Astrocyte (in vitro differentiated cells and primary cell): ENCODE measurements around the gene LRRC23.

ENCODE experiments used
- EZH2 ChIP-seq: IDR thresholded peaks from 2 replicates; pipeline ENCODE4 v1.6.1; 2012; ENCODE audit warnings: mild to moderate bottlenecking, low read length, inconsistent platforms; ENCODE audit not compliant: insufficient read depth
- TF ChIP-seq, protein P1 (sequence below): IDR thresholded peaks from 2 replicates; pipeline ENCODE4 v1.5.1; 2011; ENCODE audit warnings: low read depth, mild to moderate bottlenecking, inconsistent platforms, low read length, moderate library complexity; ENCODE audit not compliant: insufficient read depth

DNA sequence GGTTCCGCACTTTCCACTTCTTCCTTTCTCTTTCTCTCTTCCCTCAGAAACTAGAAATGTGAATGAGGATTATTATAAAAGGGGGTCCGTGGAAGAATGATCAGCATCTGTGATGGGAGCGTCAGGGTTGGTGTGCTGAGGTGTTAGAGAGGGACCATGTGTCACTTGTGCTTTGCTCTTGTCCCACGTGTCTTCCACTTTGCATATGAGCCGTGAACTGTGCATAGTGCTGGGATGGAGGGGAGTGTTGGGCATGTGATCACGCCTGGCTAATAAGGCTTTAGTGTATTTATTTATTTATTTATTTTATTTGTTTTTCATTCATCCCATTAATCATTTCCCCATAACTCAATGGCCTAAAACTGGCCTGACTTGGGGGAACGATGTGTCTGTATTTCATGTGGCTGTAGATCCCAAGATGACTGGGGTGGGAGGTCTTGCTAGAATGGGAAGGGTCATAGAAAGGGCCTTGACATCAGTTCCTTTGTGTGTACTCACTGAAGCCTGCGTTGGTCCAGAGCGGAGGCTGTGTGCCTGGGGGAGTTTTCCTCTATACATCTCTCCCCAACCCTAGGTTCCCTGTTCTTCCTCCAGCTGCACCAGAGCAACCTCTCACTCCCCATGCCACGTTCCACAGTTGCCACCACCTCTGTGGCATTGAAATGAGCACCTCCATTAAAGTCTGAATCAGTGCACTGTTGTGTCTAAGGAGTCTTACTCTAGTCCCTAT, 18.5 kb downstream of the LRRC23 start:
- TF ChIP-seq, protein P1, sequence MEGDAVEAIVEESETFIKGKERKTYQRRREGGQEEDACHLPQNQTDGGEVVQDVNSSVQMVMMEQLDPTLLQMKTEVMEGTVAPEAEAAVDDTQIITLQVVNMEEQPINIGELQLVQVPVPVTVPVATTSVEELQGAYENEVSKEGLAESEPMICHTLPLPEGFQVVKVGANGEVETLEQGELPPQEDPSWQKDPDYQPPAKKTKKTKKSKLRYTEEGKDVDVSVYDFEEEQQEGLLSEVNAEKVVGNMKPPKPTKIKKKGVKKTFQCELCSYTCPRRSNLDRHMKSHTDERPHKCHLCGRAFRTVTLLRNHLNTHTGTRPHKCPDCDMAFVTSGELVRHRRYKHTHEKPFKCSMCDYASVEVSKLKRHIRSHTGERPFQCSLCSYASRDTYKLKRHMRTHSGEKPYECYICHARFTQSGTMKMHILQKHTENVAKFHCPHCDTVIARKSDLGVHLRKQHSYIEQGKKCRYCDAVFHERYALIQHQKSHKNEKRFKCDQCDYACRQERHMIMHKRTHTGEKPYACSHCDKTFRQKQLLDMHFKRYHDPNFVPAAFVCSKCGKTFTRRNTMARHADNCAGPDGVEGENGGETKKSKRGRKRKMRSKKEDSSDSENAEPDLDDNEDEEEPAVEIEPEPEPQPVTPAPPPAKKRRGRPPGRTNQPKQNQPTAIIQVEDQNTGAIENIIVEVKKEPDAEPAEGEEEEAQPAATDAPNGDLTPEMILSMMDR = no peak
- TF ChIP-seq EZH2 = no peak
